Measurements from ENCODE around the gene HELZ2.

Gene HELZ2

DNA sequence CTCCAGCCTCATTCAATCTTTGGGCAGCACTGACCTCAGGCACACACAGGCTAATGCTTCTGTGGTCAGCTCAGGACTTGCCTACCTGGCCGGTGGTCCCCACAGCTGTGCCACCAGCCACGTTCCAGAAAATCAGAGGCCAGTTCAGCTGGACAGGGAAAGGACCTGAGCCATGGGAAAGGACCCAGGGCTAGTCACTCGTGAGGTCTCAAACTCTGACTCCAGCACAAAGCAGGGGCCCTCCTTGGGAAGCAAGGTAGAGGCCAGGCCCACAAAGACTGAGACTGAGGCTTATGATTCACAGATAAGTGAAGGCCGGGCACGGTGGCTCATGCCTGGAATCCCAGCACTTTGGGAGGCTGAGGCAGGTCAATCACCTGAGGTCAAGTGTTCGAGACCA lies 22.4 kb upstream of the HELZ2 start:
- no peak for DNase-seq

DNA sequence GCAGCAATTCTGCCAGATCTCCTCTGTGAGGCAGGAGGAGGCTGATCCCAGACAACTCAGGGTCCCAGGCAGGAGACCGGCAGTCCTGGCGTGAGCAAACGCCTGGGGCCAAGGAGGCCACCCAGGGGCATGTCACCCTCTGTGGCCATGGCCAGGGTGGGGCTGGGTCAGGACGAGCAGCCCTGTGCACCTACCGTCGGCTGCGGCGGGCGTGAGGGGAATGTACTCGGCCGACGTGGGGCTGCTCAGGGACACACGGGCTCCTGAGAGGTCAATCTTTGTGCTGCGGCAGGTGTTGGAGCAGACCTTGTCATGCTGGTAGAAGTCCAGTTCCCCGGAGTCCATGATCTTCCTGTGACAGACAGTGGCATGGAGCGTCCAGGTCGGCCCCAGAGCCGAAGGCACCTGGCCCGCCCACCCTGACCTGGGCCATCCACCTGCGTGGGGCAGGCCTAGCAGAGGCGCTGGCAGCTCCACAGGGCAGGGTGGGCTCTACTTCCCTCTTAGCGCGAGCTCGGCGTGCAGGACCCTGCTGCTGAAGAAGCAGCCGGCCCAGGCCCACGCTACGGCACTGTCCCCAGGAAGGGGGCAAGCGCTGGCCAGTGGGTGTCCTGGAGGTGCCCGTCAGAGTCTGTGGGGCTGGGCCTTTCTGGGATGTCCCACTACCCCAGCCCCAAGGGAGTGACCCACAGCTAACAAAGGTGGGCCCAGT lies 21.5 kb upstream of the HELZ2 start:
- DNase-seq, result no peak

DNA sequence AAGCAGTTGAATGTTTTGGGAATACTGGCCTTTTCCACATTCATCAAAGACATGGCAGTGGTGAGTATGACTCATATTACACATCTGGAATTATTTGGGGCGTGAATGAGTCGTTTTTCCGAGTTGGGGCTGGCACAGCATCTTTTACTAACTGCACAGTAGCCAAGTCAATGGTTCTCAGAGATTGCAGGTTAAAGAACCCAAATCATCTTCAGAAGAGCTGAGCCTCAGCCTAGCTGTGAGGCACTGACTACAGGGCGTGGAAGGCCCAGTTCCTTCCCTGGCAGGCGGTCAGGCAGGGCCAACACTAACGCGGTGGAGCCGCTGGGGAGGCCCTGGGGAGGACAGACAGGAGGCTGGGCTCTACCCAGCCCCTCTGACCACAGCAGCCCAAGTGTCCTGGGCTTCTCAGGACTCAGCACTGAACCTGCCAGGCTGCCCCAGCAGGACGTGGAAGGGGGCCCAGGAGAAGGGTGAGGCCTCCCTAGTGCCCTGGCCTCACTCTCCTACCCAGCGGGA lies 20.1 kb upstream of the HELZ2 start:
- no peak for DNase-seq

DNA sequence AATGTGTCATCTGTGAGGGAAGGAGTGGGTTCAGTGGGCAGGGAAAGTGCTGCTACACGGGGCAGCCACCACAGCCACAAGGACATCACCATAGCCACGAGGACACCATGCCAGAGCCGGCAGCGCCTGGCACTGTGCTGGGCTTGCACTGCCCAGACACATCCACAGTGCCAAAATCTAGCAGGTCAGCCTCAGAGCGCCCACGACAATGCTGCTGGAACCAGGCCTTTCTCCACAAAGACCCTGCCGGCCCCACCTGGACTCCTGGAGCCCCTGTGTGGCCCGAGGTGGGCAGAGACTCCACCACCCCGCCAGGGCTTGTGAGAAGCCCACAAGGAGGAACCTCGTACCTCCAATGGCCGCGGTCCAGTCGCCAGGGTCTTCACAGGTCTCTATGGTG lies 18.6 kb upstream of the HELZ2 start:
- DNase-seq, result no peak

DNA sequence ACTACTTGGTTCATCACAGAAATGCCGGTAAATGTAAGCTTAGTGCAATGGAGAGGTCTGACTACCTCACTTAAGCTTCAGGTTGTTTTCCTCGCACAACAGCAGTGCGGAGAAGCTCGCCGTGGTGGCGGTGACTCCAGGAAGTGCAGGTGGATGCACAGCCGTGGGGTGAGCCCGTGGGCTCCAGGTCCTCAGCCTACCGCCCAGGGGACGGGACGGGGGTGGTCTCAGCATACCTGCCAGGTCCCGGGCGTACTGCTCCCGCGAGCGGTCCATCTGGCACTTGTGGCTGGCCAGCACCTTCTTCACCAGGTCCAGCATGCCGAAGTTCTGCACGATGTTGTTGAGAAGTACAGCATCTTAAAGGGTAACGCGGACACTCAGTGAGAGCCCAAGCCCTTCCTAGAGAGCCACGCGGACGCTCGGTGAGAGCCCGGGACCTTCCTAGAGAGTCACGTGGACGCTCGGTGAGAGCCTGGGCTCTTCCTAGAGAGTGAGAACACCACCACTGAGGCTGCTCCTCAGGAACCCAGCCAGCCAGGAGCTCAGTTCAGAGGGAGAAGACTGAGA lies 17.8 kb upstream of the HELZ2 start:
- no peak for DNase-seq

DNA sequence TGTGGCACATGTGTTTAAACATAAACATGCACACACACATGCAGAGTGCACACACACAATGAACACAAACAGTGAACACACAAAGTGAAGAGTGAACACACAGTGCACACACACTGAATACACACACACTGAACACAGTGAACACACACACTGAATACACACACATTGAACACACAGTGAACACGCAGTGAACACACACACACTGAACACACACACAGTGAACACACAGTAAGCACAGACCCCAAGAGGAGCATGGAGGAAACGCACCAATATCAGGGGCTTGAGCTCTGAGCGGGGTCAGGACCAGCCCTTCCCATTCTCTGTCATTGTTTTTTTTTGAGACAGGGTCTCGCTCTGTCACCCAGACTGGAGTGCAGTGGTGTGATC lies 17.1 kb upstream of the HELZ2 start:
- DNase-seq, result no peak

DNA sequence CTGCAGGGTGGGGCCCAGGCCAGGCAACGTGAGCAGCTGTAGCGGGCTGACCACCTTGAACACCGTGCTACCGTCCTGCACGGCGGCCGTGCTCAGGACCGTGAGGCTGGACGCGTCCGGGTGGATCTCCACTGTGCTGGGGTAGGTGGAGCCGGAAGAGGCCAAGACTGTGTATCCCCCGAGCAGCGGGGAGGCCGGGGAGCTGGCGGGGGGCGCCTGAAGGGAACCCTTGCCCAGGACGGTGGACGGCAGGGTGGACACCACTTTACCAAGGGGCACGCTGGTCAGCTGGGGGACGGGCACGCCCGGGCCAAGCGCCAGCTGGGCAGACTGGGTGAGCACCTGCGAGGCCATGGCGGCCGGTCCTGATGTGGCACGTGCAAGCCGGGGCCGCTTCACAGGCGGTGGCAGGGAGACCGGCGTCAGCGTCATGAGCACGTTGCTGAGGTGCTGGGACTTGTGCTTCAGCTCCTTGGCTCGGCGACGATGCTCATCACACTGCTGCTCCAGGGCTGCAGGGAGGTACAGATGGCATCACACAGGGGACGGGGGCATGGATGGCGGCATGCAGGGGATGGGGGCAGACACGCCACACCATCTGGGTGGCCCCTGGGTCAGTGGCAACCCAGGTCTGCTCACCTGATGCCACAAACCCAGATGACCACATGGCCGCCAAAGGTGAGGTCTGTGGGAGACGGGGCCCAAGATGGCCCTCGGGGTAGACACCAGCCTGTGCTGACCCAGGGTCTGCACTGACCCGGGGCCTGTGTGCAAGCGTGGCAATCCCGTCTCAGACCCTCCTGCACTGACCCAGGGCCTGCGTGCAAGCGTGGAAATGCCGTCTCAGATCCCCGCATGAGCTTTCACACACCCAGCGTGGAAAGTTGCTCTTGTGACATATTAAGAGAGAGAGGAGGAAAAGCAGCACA lies 16.4 kb upstream of the HELZ2 start:
- no peak for DNase-seq

DNA sequence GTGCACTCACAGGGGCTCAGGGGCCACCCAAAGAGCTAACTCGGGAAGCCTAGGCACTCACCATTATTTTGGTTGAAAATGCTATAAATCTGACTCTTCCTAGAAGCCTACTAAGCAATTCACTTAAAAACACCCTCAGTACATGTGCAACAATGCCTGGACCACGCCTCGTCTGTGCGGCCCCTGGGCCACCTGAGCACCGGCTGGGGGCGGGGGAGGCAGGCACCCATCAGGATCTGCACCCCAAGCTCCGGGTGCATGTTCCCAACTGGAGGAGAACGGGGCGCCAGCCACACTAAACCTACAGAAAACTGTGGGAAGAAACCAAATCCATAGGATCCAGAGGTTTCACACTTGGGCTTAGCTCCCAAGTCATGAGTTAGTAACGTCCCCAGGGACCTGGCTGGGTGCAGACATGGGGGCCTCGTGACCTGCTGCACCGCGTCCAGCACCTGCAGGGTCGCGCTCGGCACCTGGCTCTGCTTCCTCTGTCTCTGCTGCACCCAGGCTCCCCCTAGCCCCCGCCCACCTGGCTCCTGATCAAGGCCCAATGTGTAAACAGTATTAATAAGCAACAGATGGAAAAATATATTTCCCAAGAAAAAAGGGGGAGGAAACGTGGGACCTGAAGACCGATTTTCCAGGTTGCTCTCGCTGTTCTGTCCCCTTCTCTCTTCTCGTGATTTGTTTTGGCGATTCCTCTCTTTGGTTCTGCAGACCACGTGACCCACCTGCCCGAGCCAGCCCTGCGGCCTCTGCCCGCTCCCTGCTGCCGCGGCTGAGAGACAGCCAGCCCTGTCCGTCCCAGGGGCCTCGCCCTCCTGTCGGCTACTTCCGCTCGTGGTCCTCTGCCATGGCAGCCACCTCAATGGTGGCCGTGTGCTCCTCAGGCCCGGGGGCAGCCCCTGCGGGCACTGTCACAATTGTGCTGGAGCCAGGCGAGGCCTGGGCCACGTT lies 15.5 kb upstream of the HELZ2 start:
- no peak for DNase-seq

DNA sequence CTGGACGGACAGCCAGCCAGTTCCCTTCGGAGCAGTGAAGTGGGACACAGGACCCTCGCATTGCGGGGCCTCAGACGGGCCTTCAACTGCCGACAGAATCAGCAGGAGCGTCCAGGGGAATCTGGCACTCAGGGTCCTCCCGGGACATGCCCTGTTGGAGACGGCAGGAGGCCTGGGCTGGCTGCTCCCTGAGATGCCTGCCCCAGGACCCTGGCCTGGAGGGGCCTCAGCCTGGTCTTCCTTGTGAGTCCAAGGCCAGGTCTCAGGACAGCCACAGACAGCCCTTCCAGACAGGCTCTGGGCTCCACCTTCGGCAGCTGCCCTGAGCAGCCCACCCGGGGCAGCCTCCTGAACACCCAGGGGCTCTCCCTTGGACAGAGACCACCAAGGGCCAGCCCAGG lies 14.6 kb upstream of the HELZ2 start:
- no peak for DNase-seq

DNA sequence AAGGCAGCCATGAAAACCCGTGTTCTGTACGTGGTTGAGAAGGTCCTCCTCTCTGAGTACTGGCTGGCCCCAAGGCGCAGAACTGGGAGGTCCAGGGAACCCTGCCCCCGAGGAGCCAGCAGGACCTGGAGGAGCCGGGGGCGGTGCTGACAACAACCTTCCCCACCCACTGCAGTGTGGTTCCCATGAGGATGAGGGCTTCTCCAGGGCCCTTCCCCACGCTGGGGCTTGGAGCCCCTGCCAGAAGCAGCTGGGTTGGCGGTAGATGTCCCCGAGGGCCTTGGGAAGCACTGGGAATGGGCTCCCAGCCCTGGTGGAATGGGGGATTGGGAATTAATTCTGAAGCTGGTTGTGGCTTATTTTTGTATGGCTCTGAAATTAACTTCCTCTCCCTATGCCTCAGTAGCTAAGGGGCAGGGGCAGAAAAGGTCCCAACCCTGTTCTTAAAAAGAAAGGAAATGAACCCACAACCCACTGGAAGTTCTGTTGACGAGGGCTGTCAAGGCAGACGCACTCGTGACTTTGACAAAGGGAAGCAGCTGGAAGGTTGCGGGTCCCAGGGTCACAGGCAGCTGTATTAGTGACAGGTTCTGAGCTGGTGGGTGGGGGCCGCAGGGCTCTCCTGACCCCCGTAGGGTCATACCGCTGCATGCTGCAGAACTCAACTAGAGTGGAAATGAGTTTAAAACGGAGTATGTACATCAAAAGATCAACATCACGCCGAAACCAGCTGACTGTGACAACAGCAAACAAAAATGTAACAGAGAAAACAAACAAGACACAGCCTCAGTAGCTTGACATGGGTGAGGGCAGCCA lies 13.9 kb upstream of the HELZ2 start:
- no peak for DNase-seq

DNA sequence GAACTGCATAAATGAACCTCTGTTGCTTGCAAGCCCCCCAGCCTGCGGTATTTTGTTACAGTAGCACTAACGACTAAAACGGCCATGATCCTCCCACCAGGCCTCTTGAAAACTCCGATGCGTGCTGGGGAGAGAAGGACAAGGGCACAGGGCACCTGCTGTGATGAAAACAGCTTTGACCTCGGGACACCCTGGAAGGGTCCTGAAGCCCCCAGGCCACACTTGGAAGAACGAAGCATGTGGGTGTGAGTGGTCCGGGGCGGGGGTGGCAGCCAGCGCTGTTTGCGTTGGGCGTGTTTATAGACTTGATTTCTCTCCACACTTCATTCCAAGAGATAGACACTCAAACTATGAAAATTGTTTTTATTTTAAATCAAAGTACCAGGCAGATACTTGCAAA lies 13.2 kb upstream of the HELZ2 start:
- DNase-seq, result no peak

DNA sequence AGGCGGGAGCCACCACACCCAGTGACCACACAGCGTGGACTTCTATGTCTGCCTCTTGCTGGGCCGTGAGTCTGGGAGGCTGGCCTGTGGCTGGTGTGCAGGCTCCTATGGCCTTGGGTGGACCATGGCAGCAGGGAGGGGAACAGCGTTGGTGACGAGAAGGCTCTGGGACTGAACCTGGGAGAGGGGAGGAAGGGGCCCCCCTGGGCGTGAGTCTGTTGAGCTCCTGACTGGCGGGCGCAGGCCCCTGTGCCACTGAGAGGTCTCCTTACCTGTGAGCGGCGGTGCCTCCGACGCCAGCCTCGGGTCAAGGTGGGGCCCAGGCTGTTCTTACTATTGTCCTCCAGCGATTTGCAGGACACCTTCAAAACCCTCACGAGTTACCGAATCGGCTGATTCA lies 12.8 kb upstream of the HELZ2 start:
- no peak for DNase-seq

DNA sequence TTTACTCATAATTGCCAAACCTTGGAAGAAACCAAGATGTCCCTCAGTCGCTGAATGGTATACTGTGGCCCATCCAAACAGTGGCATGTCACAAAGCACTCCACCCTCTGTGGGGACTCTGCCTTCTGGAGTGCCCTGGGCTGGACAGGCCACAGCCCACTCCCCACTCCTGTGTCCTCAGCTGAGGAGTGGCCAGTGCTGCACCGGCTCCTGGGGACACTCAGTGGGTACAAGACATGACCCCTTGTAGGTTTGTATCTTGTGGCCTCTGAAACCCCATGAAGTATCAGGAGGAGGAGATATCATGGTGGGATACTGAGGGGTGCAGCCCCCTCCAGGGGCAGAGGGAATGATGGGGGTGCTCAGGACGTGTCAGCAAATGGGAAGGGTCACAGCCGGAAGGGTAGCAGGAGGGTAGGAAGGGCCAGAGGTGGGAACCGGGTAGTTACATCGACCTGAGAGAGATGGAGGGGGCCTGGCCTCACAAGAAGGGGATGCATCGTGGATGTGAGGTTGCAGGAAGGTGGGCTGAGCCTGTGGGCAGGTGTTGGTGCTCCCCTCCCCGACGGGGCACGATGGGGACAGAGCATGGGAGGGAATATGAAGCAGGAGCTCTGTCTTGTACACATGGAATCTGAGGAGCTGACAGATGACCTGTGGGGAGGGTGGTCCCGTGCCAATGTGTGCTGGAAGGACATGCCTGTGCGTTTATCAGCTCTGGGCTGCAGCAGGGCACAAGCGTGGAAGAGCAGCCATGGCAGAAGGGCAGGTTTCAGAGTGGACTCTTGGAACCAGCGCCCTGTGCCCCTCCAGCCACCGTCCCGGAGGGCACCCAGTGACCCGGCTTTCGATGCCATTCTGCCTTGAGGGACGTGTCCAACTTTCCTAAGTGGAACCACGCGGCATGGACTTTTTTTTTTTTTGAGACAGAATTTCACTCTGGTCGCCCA lies 11.9 kb upstream of the HELZ2 start:
- DNase-seq, result no peak

DNA sequence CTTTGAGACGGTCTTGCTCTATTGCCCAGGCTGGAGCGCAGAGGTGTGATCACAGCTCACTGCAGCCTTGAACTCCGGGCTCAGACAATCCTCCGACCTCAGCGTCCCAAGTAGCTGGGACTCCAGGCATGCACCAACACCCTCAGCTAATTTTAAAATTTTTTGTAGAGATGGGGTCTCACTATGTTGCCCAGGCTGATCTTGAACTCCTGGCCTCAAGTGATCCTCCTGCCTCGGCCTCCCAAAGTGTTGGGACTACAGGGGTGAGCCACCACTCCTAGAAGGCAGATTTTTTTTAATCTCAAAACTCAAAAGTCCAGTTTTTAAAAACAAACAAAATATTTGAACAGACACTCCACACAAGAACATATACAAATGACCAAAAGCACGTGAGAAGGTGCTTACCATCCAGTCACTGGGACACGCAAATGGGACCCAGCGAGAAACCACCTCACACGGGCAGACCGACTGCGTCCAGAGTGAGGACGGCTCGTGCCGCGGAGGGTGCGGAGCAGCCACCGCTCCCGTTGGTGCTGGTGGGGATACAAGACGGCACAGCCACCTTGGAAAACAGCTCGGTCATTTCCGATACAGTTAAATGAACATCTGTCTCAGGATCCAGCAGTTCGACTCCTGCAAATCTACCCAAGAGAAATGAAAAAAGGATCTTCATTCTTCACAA lies 8.5 kb upstream of the HELZ2 start:
- no peak for DNase-seq

DNA sequence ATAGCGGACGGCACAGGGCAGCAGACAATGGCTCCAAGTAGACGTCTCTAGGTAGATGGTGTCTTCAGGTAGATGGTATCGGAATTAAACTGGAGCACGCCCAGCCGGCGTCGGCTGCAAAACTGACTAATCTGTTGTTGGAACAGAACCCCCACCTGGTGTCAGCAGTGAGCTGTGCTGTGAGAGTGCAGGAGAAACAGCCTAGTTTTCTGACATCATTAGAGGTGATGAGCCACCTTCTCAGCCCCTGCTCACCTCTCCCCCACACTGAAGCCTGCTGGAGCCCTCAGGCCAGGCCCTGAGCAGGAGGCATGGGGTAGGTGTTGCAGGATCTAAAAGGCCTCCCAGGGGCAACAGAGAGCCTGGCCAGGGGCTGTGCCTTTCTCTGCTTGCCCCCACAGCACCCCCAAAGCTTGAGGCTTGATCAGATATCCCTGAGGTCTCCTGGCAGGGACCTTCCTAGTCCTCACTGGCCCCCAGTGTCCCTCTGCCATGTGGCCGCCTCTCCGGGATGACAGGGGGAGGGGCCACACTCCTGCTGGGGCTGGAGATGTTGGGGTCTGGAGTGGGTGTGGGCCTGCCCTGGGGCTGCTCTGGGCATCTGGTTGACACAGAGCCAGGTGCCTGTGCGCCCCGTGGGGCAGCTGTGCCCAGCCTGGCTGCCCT lies 6.9 kb upstream of the HELZ2 start:
- DNase-seq, result peak; percentile 80

DNA sequence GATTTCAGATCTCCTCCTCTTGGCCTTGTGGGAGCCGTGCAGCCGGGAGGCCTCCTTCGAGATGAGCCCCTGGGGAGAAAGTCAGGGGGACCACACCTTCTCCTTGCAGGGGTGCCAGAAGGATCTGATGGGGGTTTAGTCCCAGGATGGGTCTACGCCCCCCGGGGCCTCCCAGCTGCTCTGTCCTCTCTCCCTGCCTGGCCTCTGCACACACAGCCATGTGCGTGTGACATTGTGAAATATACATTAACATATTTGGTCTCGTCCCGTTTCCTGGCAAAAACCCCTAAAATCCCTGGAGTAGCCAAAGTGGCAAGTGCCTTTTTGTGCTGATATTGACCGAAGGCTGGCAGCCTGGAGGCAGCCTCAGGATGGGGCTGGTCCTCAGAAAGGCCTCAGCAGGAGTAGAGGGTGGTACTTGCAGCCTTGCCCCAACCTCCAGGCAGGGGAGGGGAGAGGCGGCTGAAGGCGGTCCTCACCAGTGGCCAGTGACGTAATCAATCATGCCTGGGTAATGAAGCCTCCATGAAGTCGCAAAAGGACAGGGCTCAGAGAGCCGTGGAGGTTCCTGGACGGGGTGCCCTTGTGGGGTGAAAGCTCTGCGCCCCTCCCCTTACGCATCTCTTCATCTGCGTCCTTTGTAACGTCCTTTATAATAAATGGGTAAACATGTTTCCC lies 5.1 kb upstream of the HELZ2 start:
- no peak for DNase-seq

DNA sequence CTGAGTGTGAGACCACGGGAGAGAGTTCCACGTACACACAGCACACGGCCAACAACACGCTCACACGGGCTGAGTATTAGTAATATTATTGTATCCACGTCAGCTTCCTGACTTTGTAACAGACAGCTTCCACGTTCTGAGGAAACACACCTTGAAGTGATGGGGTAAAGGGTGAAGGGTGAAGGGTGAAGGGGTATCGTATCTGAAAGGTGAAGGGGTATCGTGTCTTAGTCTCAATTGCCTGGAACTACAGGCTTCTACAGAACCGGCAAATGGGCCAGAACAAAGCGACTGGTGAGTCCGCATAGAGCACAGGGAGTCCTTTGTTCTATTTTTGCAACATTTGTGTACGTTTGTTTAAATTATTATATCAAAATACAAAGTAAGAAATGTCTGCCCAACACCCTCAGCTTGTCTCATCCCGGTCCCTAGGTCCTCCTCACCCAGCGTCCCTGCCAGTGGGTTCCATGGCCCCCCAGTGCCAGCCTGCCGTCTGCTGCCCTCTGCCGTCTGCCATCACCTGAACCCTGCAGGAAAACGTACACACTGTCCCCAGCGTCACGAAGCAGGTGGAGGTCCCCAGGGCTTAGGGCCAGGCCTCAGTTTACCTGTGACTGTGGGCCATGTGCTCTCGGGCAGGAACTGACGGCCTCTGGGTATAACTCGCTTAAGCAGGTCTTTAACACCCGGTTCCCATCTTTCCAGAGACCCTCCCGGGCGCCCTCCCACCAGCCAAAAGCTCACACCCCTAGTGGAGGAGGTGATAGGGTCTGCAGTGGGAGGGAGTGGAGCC lies 4.4 kb upstream of the HELZ2 start:
- no peak for DNase-seq
